ENCODE data around the gene HOXB3.
"Not testable (repeated sequence)": the region's sequence is repeated elsewhere in the genome, so short reads cannot be mapped to it uniquely, and the experiment has no call there.

Gene HOXB3

DNA sequence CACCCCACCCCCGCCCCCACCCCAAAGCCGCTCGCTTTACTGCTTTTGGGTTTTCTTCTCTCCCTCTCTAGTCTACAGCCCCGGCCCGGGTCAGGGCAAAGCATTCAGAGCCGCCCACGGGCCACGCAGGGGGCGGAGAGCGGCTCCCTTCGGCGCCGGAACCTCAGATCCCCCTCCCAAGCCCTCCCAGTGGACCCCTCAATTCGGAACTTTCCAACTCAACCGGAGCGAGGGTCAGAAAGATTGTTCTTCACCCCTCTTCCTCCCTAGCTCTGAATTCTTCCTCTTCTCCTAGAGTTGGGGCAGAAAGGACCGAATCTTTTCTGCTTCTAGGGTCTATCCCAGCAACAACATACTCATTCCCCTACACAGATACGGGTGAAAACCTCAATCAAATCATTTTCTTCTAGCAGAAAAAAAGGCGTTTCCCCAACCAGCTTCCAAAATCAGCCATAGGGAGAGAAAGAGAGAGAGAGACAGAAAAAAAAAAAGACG lies 46.1 kb downstream of the HOXB3 start:
- Mint-ChIP-seq H3K4me1 (ENCODE audit: low read depth) (peaks cover 62% of the 10 kb centered on the region), H3K4me3 (peak overlapping the region; percentile 91), H3K36me3 (ENCODE audit: low read depth) (peaks cover 13% of the 10 kb centered on the region), H3K9me3 (no peaks in the 10 kb centered on the region), H3K27ac (peak overlapping the region; percentile 92), H3K27me3 (peaks cover 32% of the 10 kb centered on the region)
- DNase-seq, result peak; percentile 72

DNA sequence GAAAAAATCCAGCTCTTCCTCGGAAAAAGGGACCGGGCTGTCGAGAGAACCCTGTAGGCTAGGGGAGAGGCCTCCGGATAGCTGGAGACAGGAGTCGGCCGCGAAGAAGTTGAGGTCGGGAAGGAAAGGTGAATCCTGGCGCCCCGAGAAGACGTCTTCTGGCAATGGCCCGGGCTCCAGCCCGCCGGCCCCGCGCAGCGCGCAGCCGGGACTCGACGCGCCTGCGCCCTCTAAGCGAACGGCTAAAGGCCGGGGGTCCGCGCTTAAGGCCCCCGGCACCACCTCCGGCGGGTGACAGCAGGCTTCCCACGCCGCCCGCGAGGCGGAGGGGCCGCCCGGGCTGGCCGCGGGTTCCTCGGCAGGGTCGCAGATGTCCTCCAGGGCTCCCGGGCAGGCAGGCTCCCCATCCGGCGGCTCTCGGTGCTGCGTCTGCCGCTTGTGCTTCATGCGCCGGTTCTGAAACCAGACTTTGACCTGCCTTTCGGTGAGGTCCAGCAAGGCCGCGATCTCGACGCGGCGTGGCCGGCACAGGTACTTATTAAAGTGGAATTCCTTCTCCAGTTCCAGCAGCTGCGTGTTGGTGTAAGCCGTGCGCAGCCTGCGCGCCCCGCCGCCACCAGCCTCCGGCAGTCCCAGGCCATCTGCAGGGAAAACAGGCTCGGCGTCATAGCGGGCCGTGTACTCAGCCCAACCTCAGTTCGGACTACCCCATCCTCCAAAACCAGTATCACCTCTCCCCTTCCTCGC lies 46.8 kb downstream of the HOXB3 start:
- peak; percentile 82 for DNase-seq
- peak overlapping the region; percentile 92 for H3K27ac Mint-ChIP-seq
- peaks cover 13% of the 10 kb centered on the region for H3K36me3 Mint-ChIP-seq (ENCODE audit: low read depth)
- peaks cover 32% of the 10 kb centered on the region for H3K27me3 Mint-ChIP-seq
- H3K4me3 Mint-ChIP-seq, result peak overlapping the region; percentile 91
- H3K4me1 Mint-ChIP-seq (ENCODE audit: low read depth), result peaks cover 58% of the 10 kb centered on the region
- H3K9me3 Mint-ChIP-seq, result no peaks in the 10 kb centered on the region

DNA sequence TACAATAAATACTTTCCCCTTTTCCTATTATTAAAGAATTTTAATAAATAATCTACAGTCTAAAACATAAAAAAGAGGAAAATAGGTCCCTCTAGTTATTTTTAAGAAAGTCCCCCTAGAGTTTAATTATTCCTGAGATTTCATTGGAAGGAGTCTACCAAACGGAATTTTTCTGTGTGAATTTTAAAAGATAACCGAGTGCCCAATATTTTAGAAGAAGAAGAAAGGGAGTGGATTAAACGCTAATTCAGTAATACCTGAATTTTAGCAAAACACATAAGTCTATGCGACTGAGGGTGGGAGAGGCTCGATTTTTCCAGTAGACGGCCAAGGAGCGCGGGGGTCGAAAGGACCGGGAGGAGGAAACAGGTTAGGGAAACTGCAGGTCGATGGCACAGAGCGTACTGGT lies 47.3 kb downstream of the HOXB3 start:
- peaks cover 32% of the 10 kb centered on the region for H3K27me3 Mint-ChIP-seq
- H3K36me3 Mint-ChIP-seq (ENCODE audit: low read depth), result peaks cover 13% of the 10 kb centered on the region
- no peak for DNase-seq
- peak overlapping the region; percentile 91 for H3K4me3 Mint-ChIP-seq
- H3K9me3 Mint-ChIP-seq, result no peaks in the 10 kb centered on the region
- peaks cover 52% of the 10 kb centered on the region for H3K4me1 Mint-ChIP-seq (ENCODE audit: low read depth)
- peak overlapping the region; percentile 91 for H3K27ac Mint-ChIP-seq

DNA sequence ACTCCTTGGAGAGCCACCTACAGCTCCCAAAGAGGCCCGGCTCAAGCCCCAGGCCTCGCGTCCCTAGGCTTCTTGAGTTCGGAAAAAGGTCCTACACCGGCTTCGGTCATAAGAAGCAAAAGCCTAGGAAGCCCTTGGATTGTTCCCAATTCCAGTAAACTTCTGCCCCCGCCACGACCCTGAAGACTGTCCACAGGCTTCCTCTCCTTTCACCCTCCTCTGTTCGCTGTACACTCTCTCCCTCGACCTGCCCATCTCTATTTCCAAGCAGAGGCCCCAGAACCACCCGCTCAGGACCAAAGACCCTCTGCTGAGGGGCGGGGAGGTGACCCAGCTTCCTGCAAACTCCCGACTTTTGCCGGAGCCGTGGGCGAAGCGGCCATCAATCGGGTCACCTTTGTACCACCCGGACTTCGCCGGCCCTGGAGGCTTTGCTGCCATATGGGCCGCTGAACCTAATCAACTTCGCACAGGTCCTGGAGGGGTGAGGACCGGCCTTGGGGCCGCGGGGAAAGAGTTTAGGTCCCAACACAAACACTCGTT lies 47.9 kb downstream of the HOXB3 start:
- Mint-ChIP-seq H3K36me3 (ENCODE audit: low read depth) (peaks cover 13% of the 10 kb centered on the region), H3K9me3 (no peaks in the 10 kb centered on the region), H3K27ac (peak overlapping the region; percentile 97), H3K4me1 (ENCODE audit: low read depth) (peaks cover 47% of the 10 kb centered on the region), H3K27me3 (peaks cover 32% of the 10 kb centered on the region), H3K4me3 (peak overlapping the region; percentile 91)
- DNase-seq, result peak; percentile 67

DNA sequence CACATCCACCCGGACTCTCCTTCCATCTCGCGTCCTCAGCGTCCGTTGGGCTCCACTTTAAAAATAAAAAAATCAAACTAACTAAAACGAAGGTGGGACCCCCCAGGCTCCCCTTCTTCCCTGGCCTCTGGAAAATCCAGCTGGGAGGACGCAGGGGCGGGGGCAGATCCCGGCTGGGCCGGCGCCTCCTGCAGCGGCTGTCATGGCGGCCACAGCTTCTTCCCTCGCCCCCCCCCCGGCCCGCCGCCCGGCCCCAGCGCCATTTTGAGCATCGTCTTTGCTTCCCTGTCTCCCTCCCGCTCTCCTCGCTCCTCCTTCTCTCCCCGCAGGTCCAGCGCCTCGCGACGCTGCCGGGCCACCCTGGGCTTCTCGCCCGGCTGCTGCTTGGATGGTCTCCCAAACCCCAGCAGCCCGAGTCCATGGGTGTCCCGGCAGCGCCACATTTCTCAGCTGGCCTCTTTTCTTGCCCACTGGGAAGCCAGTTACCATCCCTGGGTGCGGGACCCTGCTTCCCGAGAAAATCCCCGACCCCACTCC lies 48.4 kb downstream of the HOXB3 start:
- no peaks in the 10 kb centered on the region for H3K9me3 Mint-ChIP-seq
- peak; percentile 75 for DNase-seq
- H3K4me3 Mint-ChIP-seq, result peak overlapping the region; percentile 91
- peaks cover 32% of the 10 kb centered on the region for H3K27me3 Mint-ChIP-seq
- peaks cover 13% of the 10 kb centered on the region for H3K36me3 Mint-ChIP-seq (ENCODE audit: low read depth)
- H3K4me1 Mint-ChIP-seq (ENCODE audit: low read depth), result peaks cover 43% of the 10 kb centered on the region
- peak overlapping the region; percentile 97 for H3K27ac Mint-ChIP-seq

DNA sequence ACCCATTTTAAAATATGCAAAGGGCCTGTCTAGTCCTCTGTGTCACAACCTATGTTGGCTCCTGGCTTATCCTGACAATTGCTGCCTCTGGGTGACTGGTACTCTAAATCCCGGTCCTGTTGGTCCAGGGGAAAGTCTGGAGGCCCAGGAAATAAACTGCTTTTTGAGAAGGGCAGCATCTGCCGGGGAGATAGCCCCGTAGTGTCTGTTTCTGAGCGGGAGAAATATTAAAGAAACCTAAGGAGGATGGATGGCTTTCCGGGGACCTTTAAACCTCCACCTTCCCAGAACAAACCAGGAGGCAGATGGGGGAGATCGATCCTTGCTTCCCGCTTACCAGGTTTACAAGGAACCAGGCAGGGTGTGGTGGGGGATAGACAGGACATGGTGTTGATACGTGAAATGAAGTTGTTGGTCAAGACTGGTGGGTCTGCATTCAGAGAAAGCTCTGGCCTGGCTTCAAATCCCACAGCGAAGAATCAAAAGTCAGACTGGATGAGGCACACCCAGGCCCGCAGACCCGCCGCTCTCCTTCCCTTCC lies 48.9 kb downstream of the HOXB3 start:
- peaks cover 39% of the 10 kb centered on the region for H3K4me1 Mint-ChIP-seq (ENCODE audit: low read depth)
- no peaks in the 10 kb centered on the region for H3K9me3 Mint-ChIP-seq
- DNase-seq, result peak; percentile 48
- H3K27ac Mint-ChIP-seq, result peak overlapping the region; percentile 97
- H3K27me3 Mint-ChIP-seq, result peaks cover 32% of the 10 kb centered on the region
- H3K4me3 Mint-ChIP-seq, result peak overlapping the region; percentile 91
- peaks cover 13% of the 10 kb centered on the region for H3K36me3 Mint-ChIP-seq (ENCODE audit: low read depth)

DNA sequence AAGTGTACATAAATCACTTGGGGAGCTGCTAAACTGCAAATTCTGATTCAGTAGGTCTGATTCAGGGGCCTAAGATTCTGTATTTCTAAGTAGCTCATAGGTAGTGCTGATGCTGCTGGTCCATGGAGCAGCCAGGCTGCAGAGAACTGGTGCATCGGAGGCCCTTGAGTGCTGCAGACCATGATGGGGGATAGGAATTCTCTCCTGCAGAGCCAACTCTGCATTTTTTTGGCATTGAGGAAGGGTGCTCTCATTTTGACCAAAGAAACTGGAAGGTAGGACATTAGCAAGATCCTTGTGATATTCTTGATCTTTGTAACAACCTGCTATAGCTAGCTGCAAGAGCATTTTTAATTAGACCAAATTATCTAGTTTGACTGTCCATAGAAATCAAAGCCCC lies 49.8 kb downstream of the HOXB3 start:
- Mint-ChIP-seq H3K27me3 (peaks cover 27% of the 10 kb centered on the region), H3K4me1 (ENCODE audit: low read depth) (peaks cover 36% of the 10 kb centered on the region), H3K36me3 (ENCODE audit: low read depth) (peaks cover 13% of the 10 kb centered on the region), H3K27ac (peak overlapping the region; percentile 45), H3K4me3 (no peak overlapping the region), H3K9me3 (no peaks in the 10 kb centered on the region)
- DNase-seq, result no peak

DNA sequence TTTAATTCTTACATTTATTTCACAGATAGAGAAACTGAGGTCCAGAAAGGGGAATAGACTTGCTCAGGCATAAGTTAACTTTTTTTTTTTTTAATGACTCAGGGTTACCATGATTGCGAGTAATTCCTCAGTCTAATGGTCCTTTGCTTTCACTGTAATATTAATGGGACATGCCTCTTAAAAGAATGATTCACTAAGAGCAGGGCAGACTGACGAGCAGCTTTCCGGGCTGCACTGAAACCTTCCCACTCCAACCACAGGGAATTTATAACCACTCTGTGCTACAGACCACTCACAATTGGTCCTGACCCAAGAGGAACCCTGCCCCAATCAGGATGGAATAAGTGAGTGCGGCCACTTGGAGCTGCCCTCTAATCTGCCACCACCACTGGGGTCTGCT lies 50.9 kb downstream of the HOXB3 start:
- Mint-ChIP-seq H3K4me3 (no peak overlapping the region), H3K9me3 (no peaks in the 10 kb centered on the region), H3K27me3 (peaks cover 19% of the 10 kb centered on the region), H3K4me1 (ENCODE audit: low read depth) (peaks cover 33% of the 10 kb centered on the region), H3K27ac (no peak overlapping the region), H3K36me3 (ENCODE audit: low read depth) (peaks cover 13% of the 10 kb centered on the region)
- no peak for DNase-seq

DNA sequence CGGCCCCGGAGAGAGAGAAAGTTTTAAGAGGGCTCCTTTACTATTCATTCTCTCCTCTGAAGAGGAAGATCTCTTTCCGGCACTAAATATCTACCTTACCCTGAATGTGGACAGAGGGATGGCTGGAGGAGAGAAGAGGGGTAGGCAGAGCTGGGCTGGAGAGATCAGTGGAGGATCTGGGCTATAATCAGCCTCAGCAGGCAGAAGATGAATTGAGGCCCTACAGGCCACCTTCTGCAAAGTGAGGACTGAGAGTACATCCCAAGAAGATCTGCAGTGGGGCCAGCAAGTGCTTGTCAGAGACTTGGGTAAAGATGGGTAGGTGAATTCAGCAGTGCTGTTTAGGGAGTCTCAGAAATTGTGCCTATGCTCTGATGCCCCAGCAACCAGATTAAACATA lies 52.7 kb downstream of the HOXB3 start:
- H3K27me3 Mint-ChIP-seq, result peaks cover 11% of the 10 kb centered on the region
- H3K4me1 Mint-ChIP-seq (ENCODE audit: low read depth), result peaks cover 22% of the 10 kb centered on the region
- H3K4me3 Mint-ChIP-seq, result no peak overlapping the region

DNA sequence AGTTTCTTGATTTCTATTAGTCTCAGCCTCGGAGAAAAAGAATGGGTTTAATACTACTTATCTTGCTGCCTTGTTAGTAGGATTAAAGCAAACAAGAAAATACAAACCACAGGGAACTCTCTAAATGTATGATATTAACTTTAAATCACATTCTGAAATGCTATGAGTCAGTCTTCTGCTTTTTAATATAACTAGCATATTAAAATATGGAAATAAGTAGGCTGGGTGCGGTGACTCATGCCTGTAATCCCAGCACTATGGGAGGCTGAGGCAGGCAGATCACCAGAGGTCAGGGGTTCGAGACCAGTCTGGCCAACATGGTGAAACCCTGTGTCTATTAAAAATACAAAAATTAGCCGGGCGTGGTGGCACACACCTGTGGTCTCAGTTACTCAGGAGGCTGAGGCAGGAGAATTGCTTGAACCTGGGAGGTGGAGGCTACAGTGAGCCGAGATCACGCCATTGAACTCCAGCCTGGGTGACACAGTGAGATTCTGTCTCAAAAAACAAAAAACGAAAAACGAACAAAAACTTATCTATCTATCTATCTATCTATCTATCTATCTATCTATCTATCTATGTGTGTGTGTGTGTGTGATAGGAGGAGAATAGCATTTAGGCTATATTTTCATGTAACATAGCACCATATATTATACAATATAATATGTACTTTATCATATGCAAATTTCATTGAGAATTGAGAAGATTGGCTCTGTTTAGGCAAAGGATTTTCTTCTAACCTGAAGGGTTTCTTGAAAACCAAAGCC lies 54.1 kb downstream of the HOXB3 start:
- peaks cover 10% of the 10 kb centered on the region for H3K4me1 Mint-ChIP-seq (ENCODE audit: low read depth)
- not testable (repeated sequence) for H3K4me3 Mint-ChIP-seq; H3K27me3 Mint-ChIP-seq; H3K9me3 Mint-ChIP-seq; H3K27ac Mint-ChIP-seq; DNase-seq; H3K36me3 Mint-ChIP-seq (ENCODE audit: low read depth)

More for the DNA sequence above, 52.7 kb downstream of the HOXB3 start:
- peaks cover 6% of the 10 kb centered on the region for H3K36me3 Mint-ChIP-seq (ENCODE audit: low read depth)
- H3K27ac Mint-ChIP-seq, result no peak overlapping the region
- no peaks in the 10 kb centered on the region for H3K9me3 Mint-ChIP-seq
- no peak for DNase-seq

DNA sequence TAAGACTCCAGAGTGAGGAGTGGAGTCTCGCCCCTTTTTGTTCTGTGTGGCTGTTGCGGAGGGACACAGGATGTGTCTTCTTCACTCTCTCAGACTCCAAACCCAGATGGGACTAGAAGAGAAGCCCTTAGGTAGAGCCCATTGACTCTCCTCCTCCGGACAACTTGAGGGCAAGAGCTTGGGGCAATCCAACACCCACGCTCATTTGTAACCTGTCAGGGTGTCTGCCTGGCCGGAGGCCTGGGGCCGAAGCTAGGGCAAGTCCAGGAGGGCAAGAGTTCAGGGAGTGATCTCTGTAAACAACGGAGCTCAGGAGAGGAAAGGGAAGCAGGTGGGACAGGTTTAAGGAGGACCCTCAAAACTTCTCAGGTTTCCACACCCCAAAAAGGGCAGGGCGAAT lies 57.8 kb downstream of the HOXB3 start:
- H3K36me3 Mint-ChIP-seq (ENCODE audit: low read depth), result no peaks in the 10 kb centered on the region
- peaks cover 14% of the 10 kb centered on the region for H3K27me3 Mint-ChIP-seq
- no peak for DNase-seq
- no peak overlapping the region for H3K4me3 Mint-ChIP-seq
- H3K9me3 Mint-ChIP-seq, result no peaks in the 10 kb centered on the region
- no peak overlapping the region for H3K27ac Mint-ChIP-seq
- peaks cover 4% of the 10 kb centered on the region for H3K4me1 Mint-ChIP-seq (ENCODE audit: low read depth)

DNA sequence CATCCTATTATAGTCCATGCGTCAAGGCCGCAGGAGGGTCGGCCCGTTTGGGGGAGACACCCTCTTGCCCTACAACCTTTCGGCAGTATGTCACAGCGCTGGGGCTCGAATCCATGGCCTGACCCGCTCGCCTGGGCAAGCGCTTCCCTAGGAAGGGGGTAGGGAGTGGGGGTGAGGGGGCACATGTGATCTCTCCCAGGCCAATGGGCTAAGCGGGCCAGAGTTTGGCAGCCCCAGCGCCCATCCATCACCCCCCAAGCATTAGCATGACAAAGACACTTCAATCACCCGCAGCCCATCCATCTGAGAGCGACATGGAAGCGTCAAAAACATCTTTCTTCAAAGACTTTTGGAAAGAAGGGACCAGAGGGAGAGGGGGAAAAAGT lies 59.2 kb downstream of the HOXB3 start, which contains the start of gene HOXB1:
TSS of gene HOXB1 (minus strand) at position 125 of the 386 bp plus-strand sequence. CDS start at position 18, 107 bp downstream.
- Mint-ChIP-seq H3K4me3 (no peak within 1 kb of the TSS), H3K27me3 (peaks cover 23% of the 10 kb centered on the region), H3K4me1 (ENCODE audit: low read depth) (peaks cover 7% of the 10 kb centered on the region), H3K27ac (no peak within 1 kb of the TSS), H3K9me3 (no peaks in the 10 kb centered on the region), H3K36me3 (ENCODE audit: low read depth) (no peaks in the 10 kb centered on the region)
- no peak for DNase-seq

DNA sequence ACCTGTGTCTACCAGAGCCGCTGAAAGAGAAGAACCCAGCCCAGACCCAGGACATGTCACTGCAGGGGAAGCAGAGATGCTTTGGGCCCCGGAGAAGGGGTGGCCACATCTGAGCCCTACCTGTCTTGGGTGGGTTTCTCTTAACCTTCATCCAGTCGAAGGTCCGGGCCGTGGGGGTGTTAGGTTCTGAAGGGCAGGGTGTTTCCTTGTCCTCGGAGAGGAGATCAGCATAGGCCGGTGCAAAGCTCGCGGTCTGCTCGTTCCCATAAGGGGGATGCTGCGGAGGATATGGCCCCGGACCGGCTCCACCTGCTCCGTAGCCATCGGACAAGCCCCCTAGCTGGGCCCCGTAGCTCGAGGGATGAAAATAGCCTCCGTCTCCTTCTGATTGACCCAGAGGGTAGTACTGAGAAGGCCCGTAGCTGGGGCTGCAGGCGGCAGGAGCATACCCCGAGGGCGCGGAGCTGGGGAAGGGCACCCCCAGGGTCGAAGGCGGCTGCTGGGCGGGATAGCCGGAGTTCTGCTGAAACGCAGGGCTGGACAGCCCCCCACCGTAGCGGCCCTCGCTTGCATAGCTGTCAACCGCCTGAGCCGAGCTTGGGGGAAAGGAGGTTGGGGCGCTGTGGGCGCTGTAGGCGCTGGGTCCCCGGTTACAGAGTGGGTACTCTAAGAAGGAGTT lies 59.7 kb downstream of the HOXB3 start:
- no peak overlapping the region for H3K27ac Mint-ChIP-seq
- H3K9me3 Mint-ChIP-seq, result no peaks in the 10 kb centered on the region
- H3K4me3 Mint-ChIP-seq, result no peak overlapping the region
- DNase-seq, result no peak
- H3K36me3 Mint-ChIP-seq (ENCODE audit: low read depth), result no peaks in the 10 kb centered on the region
- H3K27me3 Mint-ChIP-seq, result peaks cover 28% of the 10 kb centered on the region
- peaks cover 5% of the 10 kb centered on the region for H3K4me1 Mint-ChIP-seq (ENCODE audit: low read depth)

DNA sequence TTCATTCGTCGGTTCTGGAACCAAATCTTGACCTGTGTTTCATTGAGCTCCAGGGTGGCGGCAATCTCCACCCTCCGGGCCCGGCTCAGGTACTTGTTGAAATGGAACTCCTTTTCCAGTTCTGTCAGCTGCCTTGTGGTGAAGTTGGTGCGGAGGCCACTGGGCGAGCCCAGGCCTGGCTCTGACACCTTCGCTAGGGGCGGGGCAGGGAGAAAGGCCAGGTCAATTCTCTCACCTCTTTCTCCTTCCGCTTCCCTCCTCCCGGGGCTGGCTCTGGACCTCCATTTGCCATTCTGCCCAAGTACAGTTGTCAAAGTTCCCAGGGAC lies 60.4 kb downstream of the HOXB3 start:
- no peak for DNase-seq
- H3K9me3 Mint-ChIP-seq, result no peaks in the 10 kb centered on the region
- peaks cover 5% of the 10 kb centered on the region for H3K4me1 Mint-ChIP-seq (ENCODE audit: low read depth)
- H3K36me3 Mint-ChIP-seq (ENCODE audit: low read depth), result no peaks in the 10 kb centered on the region
- no peak overlapping the region for H3K27ac Mint-ChIP-seq
- peaks cover 34% of the 10 kb centered on the region for H3K27me3 Mint-ChIP-seq
- no peak overlapping the region for H3K4me3 Mint-ChIP-seq
